Thoracic aorta (tissue), 2 donors: ENCODE data around the gene ACAP1. TPM values are rescaled to one million over a fixed set of nuclear protein-coding genes. Genes with fewer than 3 reads are reported as not detected.

Source experiments
- ATAC-seq: fragments of 150-250 bp; one replicate; pipeline ENCODE4 v1.8.0; 2017; ENCODE audit warnings: low read depth; ENCODE audit not compliant: insufficient number of reproducible peaks, low FRiP score
- DNase-seq: peaks from one replicate; pipeline ENCODE4 v3.0.0-alpha.2; 2020; ENCODE audit warnings: low spot score
- H3K27ac ChIP-seq, 2 donors: fragments of 200-600 bp; sonication (generic); 1 replicate in 1 of 2; 2 replicates in 1 of 2; pipeline ENCODE4 v1.5.1; 2016; ENCODE audit warnings: mild to moderate bottlenecking in 2 of 2, moderate library complexity in 2 of 2
- H3K27me3 ChIP-seq: fragments of 200-600 bp; sonication (generic); replicated peaks from 2 replicates; pipeline ENCODE4 v1.6.0; 2016; ENCODE audit warnings: mild to moderate bottlenecking; ENCODE audit not compliant: insufficient read depth
- H3K36me3 ChIP-seq: fragments of 200-600 bp; sonication (generic); one replicate; pipeline ENCODE4 v1.5.1; 2016
- H3K4me1 ChIP-seq, 2 donors: fragments of 200-600 bp; sonication (generic); 1 replicate in 1 of 2; 2 replicates in 1 of 2; pipeline versions ENCODE4 v1.5.1 to v1.6.0; 2016; ENCODE audit warnings: low read depth in 2 of 2, mild to moderate bottlenecking in 1 of 2; ENCODE audit not compliant: control insufficient read depth in 1 of 2
- H3K4me3 ChIP-seq: fragments of 200-600 bp; sonication (generic); 2 replicates; pipeline ENCODE4 v1.5.1; 2016; ENCODE audit warnings: mild to moderate bottlenecking
- H3K9me3 ChIP-seq: fragments of 200-600 bp; sonication (generic); 2 replicates; pipeline ENCODE4 v1.5.1; 2016
- total RNA-seq, 2 donors: library from RNA; depleted of rRNA; stranded (reverse); fragments of >200 nt; gene quantifications; one replicate each; pipeline versions ENCODE4 v1.1.0 to v1.2.3, GENCODE V29; 2016
- TF ChIP-seq, protein P1 (sequence below): fragments of 200-600 bp; sonication (generic); IDR thresholded peaks from one replicate; pipeline ENCODE4 v1.5.1; 2019; ENCODE audit warnings: antibody characterized with exemption

ACAP1 gene
- total RNA-seq, 2 donors from 2014 or later: 6.8 to 9.9 TPM

DNA sequence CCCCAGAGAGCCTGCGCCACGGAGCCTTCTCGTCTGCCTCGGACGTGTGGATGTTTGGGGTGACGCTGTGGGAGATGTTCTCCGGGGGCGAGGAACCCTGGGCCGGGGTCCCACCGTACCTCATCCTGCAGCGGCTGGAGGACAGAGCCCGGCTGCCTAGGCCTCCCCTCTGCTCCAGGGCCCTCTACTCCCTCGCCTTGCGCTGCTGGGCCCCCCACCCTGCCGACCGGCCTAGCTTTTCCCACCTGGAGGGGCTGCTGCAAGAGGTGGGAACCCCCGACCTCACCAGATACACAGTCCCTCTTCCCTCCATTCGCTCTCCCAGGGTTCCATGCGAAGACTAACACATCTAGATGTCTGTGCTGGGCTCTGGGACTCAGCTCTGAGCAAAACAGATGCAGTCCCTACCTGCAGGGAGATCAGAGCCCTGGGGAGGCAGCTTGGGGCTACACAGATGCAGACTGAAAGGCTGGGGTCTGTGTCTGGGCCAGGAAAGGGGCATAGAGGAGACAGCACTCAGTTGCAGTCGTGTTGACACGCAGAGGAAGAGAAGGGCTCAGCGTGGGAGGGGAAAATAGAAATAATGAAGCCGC, 48.3 kb downstream of the ACAP1 start:
- no peak for DNase-seq

DNA sequence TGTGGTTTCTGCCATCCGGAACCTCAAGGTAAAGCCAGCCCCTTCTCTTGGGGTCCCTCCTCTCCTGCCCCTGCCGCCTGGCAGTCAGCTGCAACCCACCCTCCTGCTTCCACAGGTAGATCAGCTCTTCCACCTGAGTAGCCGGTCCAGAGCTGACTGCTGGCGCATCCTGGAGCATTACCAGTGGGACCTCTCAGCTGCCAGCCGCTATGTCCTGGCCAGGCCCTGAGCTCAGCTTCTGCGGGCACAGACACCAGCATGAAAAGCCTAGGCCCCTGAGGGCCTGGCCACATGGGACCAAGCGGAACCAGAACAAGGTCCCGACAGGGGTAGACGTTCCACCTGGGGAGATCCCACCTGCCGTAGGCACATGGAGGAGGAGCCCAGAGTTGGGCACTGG, 52.5 kb downstream of the ACAP1 start:
- H3K27me3 ChIP-seq: no peaks in the 10 kb centered on the region
- TF ChIP-seq, protein P1, sequence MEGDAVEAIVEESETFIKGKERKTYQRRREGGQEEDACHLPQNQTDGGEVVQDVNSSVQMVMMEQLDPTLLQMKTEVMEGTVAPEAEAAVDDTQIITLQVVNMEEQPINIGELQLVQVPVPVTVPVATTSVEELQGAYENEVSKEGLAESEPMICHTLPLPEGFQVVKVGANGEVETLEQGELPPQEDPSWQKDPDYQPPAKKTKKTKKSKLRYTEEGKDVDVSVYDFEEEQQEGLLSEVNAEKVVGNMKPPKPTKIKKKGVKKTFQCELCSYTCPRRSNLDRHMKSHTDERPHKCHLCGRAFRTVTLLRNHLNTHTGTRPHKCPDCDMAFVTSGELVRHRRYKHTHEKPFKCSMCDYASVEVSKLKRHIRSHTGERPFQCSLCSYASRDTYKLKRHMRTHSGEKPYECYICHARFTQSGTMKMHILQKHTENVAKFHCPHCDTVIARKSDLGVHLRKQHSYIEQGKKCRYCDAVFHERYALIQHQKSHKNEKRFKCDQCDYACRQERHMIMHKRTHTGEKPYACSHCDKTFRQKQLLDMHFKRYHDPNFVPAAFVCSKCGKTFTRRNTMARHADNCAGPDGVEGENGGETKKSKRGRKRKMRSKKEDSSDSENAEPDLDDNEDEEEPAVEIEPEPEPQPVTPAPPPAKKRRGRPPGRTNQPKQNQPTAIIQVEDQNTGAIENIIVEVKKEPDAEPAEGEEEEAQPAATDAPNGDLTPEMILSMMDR: no peak
- peaks cover 6 to 13% of the 10 kb centered on the region in 2 donors for H3K4me1 ChIP-seq
- no peak overlapping the region for H3K27ac ChIP-seq
- H3K9me3 ChIP-seq: no peaks in the 10 kb centered on the region
- ATAC-seq: no peak
- H3K36me3 ChIP-seq: peaks cover 16% of the 10 kb centered on the region
- H3K4me3 ChIP-seq: no peak overlapping the region
- no peak for DNase-seq

More for the DNA sequence above, 48.3 kb downstream of the ACAP1 start:
- no peak overlapping the region for H3K27ac ChIP-seq
- no peak for ATAC-seq
- H3K36me3 ChIP-seq: peaks cover 2% of the 10 kb centered on the region
- TF ChIP-seq, protein P1: no peak
- peak overlapping the region; percentile 73 for H3K4me3 ChIP-seq
- peaks cover 6 to 34% of the 10 kb centered on the region in 2 donors for H3K4me1 ChIP-seq
- no peaks in the 10 kb centered on the region for H3K9me3 ChIP-seq
- H3K27me3 ChIP-seq: no peaks in the 10 kb centered on the region

DNA sequence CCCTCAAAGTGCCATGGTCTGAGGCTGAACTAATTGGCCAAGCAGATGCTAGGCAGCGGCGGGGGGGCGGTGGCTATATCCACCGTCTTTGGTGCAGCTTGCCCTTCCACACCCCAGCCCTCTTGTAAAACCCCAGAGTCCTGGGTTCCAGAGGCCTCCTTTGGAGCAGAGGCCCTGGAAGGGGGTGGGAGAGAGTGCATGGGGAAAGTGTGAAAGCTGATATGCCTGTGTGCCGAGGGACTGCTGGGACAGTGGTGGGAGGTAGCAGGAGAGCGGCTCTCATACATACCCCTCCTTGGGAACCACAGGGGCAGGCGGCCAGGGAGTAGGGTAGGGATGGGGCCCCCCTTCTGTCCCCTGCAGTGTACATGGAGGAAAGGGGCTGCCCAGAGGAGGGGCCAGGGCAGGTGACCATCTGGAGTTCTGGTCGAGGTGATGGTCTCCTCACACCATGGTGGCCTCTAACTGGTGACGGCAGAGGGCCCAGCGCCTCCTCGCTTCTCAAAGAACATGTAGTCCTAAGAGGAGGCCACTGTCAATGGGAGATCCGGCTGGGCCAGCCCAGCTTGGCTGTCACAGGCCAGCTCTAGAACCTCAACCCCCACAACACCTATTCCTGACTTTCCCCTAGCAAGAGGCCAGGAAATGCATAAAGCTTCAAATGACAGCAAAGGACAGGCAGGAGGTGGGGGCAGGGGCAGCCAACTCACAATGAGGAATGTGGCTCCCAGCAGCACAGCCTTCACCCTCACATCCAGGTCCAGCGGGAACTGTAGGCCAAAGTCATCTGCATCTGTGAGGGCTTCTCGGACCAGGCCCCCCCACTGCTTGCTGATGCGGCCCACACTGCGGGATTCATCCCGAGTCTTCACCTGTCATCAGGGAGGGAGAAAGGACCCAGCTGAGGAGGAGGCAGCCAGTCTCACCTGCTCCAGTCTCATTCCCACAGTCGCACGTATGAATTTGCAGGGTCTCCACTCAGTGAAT, 53.9 kb downstream of the ACAP1 start:
- H3K27me3 ChIP-seq: no peaks in the 10 kb centered on the region
- DNase-seq: no peak
- peaks cover 6 to 10% of the 10 kb centered on the region in 2 donors for H3K4me1 ChIP-seq
- TF ChIP-seq, protein P1: no peak
- peaks cover 16% of the 10 kb centered on the region for H3K36me3 ChIP-seq
- no peak for ATAC-seq
- no peak overlapping the region for H3K4me3 ChIP-seq
- no peak overlapping the region for H3K27ac ChIP-seq
- no peaks in the 10 kb centered on the region for H3K9me3 ChIP-seq

DNA sequence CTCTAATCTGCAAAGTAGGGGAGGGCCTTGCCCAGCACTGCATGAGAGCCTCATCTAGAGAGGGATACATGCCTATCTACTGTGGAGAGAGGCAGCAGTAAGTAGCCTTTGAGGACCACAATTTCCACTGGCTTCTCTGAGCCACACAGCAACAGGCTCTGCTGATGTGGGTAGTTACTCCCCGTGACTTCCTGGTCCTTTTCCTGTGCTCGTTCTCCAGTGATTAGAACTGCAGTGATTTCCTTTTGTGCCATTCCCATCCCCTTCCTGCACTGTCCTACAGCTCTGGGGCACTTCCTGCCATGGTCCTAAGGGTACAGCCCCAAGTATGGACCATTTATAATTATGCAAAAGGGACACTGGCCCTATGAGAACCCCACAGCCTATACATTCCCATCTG, 55.0 kb downstream of the ACAP1 start:
- H3K4me1 ChIP-seq: peaks cover 6 to 10% of the 10 kb centered on the region in 2 donors
- H3K4me3 ChIP-seq: no peak overlapping the region
- H3K36me3 ChIP-seq: peaks cover 16% of the 10 kb centered on the region
- ATAC-seq (no peak), DNase-seq (no peak)
- H3K27me3 ChIP-seq: no peaks in the 10 kb centered on the region
- TF ChIP-seq, protein P1: no peak
- no peak overlapping the region for H3K27ac ChIP-seq
- H3K9me3 ChIP-seq: no peaks in the 10 kb centered on the region
